Measurements from ENCODE around the gene CD3D.

Gene CD3D

DNA sequence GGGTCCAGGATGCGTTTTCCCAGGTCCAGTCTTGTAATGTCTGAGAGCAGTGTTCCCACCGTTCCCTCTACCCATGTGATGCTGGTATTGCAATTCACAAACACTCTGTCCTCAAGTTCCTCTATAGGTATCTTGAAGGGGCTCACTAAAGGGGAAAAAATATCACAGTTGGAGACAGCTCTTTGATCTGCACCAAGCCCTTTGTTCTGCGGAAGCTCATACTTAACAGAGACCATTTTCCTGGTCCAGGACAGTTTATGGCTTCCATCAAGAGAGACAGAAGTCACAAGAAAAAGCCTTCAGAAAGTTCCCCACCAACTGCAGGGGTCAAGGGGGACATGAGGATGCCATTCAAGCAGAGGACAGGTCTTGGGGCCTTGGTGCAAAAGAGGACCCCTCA is 2.1 kb downstream of the CD3D start:
- TF ChIP-seq RAD21 (IDR thresholded peaks at IDR 0.05; ENCODE audit: low read depth) = no peak
- no peak for TF ChIP-seq CEBPB (IDR thresholded peaks at IDR 0.05)
- TF ChIP-seq, protein P1, sequence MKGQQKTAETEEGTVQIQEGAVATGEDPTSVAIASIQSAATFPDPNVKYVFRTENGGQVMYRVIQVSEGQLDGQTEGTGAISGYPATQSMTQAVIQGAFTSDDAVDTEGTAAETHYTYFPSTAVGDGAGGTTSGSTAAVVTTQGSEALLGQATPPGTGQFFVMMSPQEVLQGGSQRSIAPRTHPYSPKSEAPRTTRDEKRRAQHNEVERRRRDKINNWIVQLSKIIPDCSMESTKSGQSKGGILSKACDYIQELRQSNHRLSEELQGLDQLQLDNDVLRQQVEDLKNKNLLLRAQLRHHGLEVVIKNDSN (IDR thresholded peaks at IDR 0.05) = no peak
- TF ChIP-seq TEAD4 (IDR thresholded peaks at IDR 0.05) = no peak
- TF ChIP-seq FOXM1 (IDR thresholded peaks at IDR 0.05; ENCODE audit: borderline replicate concordance, low read depth) = no peak
- TF ChIP-seq YY1 (IDR thresholded peaks at IDR 0.05; ENCODE audit: low read depth) = no peak
- no peak for TF ChIP-seq EGR1 (IDR thresholded peaks at IDR 0.05)
- no peak for TF ChIP-seq EP300 (IDR thresholded peaks at IDR 0.05; ENCODE audit: borderline replicate concordance)
- TF ChIP-seq NFIC (IDR thresholded peaks at IDR 0.05) = no peak
- TF ChIP-seq, protein P2, sequence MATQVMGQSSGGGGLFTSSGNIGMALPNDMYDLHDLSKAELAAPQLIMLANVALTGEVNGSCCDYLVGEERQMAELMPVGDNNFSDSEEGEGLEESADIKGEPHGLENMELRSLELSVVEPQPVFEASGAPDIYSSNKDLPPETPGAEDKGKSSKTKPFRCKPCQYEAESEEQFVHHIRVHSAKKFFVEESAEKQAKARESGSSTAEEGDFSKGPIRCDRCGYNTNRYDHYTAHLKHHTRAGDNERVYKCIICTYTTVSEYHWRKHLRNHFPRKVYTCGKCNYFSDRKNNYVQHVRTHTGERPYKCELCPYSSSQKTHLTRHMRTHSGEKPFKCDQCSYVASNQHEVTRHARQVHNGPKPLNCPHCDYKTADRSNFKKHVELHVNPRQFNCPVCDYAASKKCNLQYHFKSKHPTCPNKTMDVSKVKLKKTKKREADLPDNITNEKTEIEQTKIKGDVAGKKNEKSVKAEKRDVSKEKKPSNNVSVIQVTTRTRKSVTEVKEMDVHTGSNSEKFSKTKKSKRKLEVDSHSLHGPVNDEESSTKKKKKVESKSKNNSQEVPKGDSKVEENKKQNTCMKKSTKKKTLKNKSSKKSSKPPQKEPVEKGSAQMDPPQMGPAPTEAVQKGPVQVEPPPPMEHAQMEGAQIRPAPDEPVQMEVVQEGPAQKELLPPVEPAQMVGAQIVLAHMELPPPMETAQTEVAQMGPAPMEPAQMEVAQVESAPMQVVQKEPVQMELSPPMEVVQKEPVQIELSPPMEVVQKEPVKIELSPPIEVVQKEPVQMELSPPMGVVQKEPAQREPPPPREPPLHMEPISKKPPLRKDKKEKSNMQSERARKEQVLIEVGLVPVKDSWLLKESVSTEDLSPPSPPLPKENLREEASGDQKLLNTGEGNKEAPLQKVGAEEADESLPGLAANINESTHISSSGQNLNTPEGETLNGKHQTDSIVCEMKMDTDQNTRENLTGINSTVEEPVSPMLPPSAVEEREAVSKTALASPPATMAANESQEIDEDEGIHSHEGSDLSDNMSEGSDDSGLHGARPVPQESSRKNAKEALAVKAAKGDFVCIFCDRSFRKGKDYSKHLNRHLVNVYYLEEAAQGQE (IDR thresholded peaks at IDR 0.05; ENCODE audit: low read depth) = no peak
- no peak for TF ChIP-seq CREB1 (IDR thresholded peaks at IDR 0.05; ENCODE audit: low read depth)

DNA sequence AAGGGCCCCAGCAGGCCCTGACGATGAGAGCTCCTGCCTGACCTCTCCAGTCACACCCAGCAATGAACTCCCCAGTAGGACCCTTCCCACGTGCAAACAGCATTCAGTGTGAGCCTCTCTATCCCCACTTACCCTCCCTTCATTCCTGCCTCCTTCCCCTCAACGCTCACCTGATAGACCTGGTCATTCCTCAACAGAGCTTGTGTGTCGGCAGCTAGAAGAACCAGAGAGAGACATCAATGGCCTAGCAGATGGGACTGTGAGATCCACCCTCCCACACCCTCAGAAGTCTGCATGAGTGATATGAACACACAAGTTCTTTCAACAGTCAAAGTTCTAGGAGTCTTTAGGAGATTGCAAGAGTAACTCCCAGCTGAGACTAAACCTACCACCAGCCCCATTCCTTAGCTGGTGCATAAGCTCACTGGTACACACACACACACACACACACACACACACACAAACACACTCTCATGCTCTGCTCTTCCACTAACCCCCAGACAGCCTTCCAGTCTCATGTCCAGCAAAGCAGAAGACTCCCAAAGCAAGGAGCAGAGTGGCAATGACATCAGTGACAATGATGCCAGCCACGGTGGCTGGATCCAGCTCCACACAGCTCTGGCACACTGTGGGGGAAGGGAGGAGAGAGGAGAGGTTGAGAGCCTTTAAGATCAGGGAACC is 3.1 kb downstream of the CD3D start:
- TF ChIP-seq TAF1 (IDR thresholded peaks at IDR 0.05; ENCODE audit: low read depth) (no peak), RAD21 (IDR thresholded peaks at IDR 0.05; ENCODE audit: low read depth) (no peak), TEAD4 (IDR thresholded peaks at IDR 0.05) (no peak), FOXM1 (IDR thresholded peaks at IDR 0.05; ENCODE audit: borderline replicate concordance, low read depth) (no peak), CEBPB (IDR thresholded peaks at IDR 0.05) (no peak), EGR1 (IDR thresholded peaks at IDR 0.05) (no peak)
- TF ChIP-seq, protein P3, sequence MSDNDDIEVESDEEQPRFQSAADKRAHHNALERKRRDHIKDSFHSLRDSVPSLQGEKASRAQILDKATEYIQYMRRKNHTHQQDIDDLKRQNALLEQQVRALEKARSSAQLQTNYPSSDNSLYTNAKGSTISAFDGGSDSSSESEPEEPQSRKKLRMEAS (IDR thresholded peaks at IDR 0.05) = no peak
- TF ChIP-seq, protein P2 (IDR thresholded peaks at IDR 0.05; ENCODE audit: low read depth) = no peak

DNA sequence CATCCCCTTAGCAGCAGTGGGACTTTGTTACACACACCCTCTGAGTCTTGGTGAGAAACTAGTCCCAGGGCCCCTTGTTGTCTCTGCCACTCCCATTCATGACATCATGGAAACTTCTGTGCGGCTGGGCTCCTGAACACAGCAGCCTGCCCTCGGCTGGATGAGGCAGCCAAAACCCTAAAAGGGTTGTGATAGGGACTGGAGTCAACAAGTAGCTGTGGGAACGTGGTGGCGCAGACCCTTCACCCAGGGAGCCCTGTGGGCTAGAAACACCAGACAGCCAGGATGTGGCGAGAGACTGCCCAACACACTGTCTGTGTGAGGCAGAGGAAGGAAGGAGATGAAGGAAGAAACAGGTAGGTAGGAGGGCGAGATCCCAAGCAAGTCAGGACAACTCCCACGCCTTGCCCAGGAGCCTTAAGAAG is 3.9 kb downstream of the CD3D start:
- TF ChIP-seq TAF1 (IDR thresholded peaks at IDR 0.05; ENCODE audit: low read depth) (no peak), FOXM1 (IDR thresholded peaks at IDR 0.05; ENCODE audit: borderline replicate concordance, low read depth) (no peak), CEBPB (IDR thresholded peaks at IDR 0.05) (no peak), TEAD4 (IDR thresholded peaks at IDR 0.05) (no peak)
- TF ChIP-seq, protein P3 (IDR thresholded peaks at IDR 0.05) = no peak

DNA sequence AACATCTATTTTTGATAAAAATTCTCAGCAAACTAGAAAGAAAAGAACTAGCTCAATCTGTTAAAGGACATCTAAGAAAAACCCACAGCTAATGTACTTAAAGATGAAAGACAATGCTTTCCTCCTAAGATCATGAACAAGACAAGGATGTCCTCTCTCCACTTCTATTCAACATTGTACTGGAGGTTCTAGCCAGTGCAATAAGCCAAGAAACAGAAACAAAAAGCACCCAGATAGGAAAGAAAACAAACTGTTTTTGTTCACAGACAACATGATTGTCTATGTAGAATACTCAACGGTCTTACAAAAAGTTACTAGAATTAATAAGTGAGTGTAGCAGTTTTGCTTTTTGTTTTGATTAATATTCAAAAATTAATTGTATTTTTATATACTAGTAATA is 7.8 kb downstream of the CD3D start:
- no peak for TF ChIP-seq YY1 (IDR thresholded peaks at IDR 0.05; ENCODE audit: low read depth)
- no peak for TF ChIP-seq TAF1 (IDR thresholded peaks at IDR 0.05; ENCODE audit: low read depth)
- TF ChIP-seq TEAD4 (IDR thresholded peaks at IDR 0.05) = no peak
- no peak for TF ChIP-seq EP300 (IDR thresholded peaks at IDR 0.05; ENCODE audit: borderline replicate concordance)
- no peak for TF ChIP-seq ZBTB7A (IDR thresholded peaks at IDR 0.05; ENCODE audit: low read depth)
- no peak for TF ChIP-seq CREB1 (IDR thresholded peaks at IDR 0.05; ENCODE audit: low read depth)
- no peak for TF ChIP-seq CEBPB (IDR thresholded peaks at IDR 0.05)
- TF ChIP-seq, protein P2 (IDR thresholded peaks at IDR 0.05; ENCODE audit: low read depth) = no peak
- no peak for TF ChIP-seq FOXM1 (IDR thresholded peaks at IDR 0.05; ENCODE audit: borderline replicate concordance, low read depth)
- TF ChIP-seq RAD21 (IDR thresholded peaks at IDR 0.05; ENCODE audit: low read depth) = no peak
- TF ChIP-seq, protein P1 (IDR thresholded peaks at IDR 0.05) = no peak
- TF ChIP-seq NFIC (IDR thresholded peaks at IDR 0.05) = no peak
- TF ChIP-seq TCF12 (IDR thresholded peaks at IDR 0.05; ENCODE audit: low read depth) = no peak
- TF ChIP-seq EGR1 (IDR thresholded peaks at IDR 0.05) = no peak
- TF ChIP-seq, protein P3 (IDR thresholded peaks at IDR 0.05) = no peak
